ENCODE measurements around the gene IDUA.
A peak's percentile ranks its signal among the peaks of the same experiment; 100 is the strongest.

Gene IDUA

GRCh38 chr4:1031956-1032795, 45.3 kb downstream of the IDUA start:
- peak; percentile 80 for DNase-seq (ENCODE audit: low spot score)

GRCh38 chr4:1032861-1033260, 46.0 kb downstream of the IDUA start:
- no peak for DNase-seq (ENCODE audit: low spot score)

GRCh38 chr4:1033840-1034551, 47.2 kb downstream of the IDUA start:
- no peak for DNase-seq (ENCODE audit: low spot score)

GRCh38 chr4:1035510-1035909, 48.7 kb downstream of the IDUA start:
- peak; percentile 75 for DNase-seq (ENCODE audit: low spot score)

GRCh38 chr4:1036095-1036494, 49.3 kb downstream of the IDUA start:
- no peak for DNase-seq (ENCODE audit: low spot score)

- no peak for DNase-seq (ENCODE audit: low spot score)
Measured at GRCh38 chr4:1036976-1037810, 50.3 kb downstream of the IDUA start.

- DNase-seq (ENCODE audit: low spot score): peak; percentile 53
Measured at GRCh38 chr4:1038948-1039492, 52.2 kb downstream of the IDUA start.

GRCh38 chr4:1039493-1040343, 52.9 kb downstream of the IDUA start:
- peak; percentile 77 for DNase-seq (ENCODE audit: low spot score)

GRCh38 chr4:1040344-1041146, 53.7 kb downstream of the IDUA start:
- DNase-seq (ENCODE audit: low spot score): no peak

- DNase-seq (ENCODE audit: low spot score): no peak
Measured at GRCh38 chr4:1041147-1041935, 54.5 kb downstream of the IDUA start.

- no peak for DNase-seq (ENCODE audit: low spot score)
Measured at GRCh38 chr4:1041936-1042330, 55.1 kb downstream of the IDUA start.

- no peak for DNase-seq (ENCODE audit: low spot score)
Measured at GRCh38 chr4:1042352-1043055, 55.7 kb downstream of the IDUA start.

- DNase-seq (ENCODE audit: low spot score): no peak
Measured at GRCh38 chr4:1043162-1043561, 56.3 kb downstream of the IDUA start.

GRCh38 chr4:1043651-1044468, 57.0 kb downstream of the IDUA start:
- peak; percentile 96 for DNase-seq (ENCODE audit: low spot score)

- DNase-seq (ENCODE audit: low spot score): no peak
Measured at GRCh38 chr4:1044469-1045192, 57.8 kb downstream of the IDUA start.

GRCh38 chr4:1045193-1045594, 58.4 kb downstream of the IDUA start:
- peak; percentile 73 for DNase-seq (ENCODE audit: low spot score)

GRCh38 chr4:1045595-1046201, 58.9 kb downstream of the IDUA start:
- no peak for DNase-seq (ENCODE audit: low spot score)

All from SW480 (cell line).